WERI-Rb-1 (cell line): ENCODE measurements around the gene SHCBP1L.
"Not testable (repeated sequence)": the region's sequence is repeated elsewhere in the genome, so short reads cannot be mapped to it uniquely, and the experiment has no call there.

Source experiments
- DNase-seq: peaks from one replicate; pipeline ENCODE4 v3.0.0-alpha.2; 2020
- H3K27ac ChIP-seq: fragments of 250-450 bp; sonication (Bioruptor Pico); 2 replicates; pipeline ENCODE4 v1.5.1; 2020; ENCODE audit warnings: mild to moderate bottlenecking, moderate library complexity
- H3K27me3 ChIP-seq: fragments of 250-450 bp; sonication (Bioruptor Pico); 2 replicates; pipeline ENCODE4 v1.5.1; 2021; ENCODE audit warnings: mild to moderate bottlenecking, low read depth, moderate library complexity; ENCODE audit not compliant: insufficient read depth, severe bottlenecking
- H3K36me3 ChIP-seq: fragments of 250-450 bp; sonication (Bioruptor Pico); 2 replicates; pipeline ENCODE4 v1.5.1; 2020; ENCODE audit warnings: mild to moderate bottlenecking, moderate library complexity
- H3K4me3 ChIP-seq: 2 replicates; pipeline ENCODE4 v1.5.1; 2011; ENCODE audit warnings: low read depth, mild to moderate bottlenecking, control low read depth, low read length
- H3K9me3 ChIP-seq: fragments of 250-450 bp; sonication (Bioruptor Pico); 2 replicates; pipeline ENCODE4 v1.5.1; 2021; ENCODE audit warnings: mild to moderate bottlenecking, moderate library complexity; ENCODE audit not compliant: severe bottlenecking
- CTCF ChIP-seq: IDR thresholded peaks from 2 replicates; pipeline ENCODE4 v1.5.1; 2011; ENCODE audit warnings: low read depth, mild to moderate bottlenecking, control low read depth, inconsistent platforms, low read length

The SHCBP1L gene

GRCh38 chr1:182953826-182954225, 860 bp upstream of the SHCBP1L start:
- Histone ChIP-seq H3K27ac (no peak overlapping the region), H3K36me3 (no peaks in the 10 kb centered on the region), H3K9me3 (no peaks in the 10 kb centered on the region), H3K27me3 (no peaks in the 10 kb centered on the region), H3K4me3 (no peak overlapping the region)
- DNase-seq: no peak
- TF ChIP-seq CTCF: no peak

- H3K27ac ChIP-seq, DNase-seq, H3K9me3 ChIP-seq, H3K27me3 ChIP-seq, H3K36me3 ChIP-seq, H3K4me3 ChIP-seq: not testable (repeated sequence)
Observed at GRCh38 chr1:182943336-182943735, 9.6 kb downstream of the SHCBP1L start.

GRCh38 chr1:182942145-182942544, 10.8 kb downstream of the SHCBP1L start:
- not testable (repeated sequence) for H3K9me3 ChIP-seq, DNase-seq, H3K27me3 ChIP-seq, H3K4me3 ChIP-seq, H3K27ac ChIP-seq, H3K36me3 ChIP-seq

- Histone ChIP-seq H3K36me3 (no peaks in the 10 kb centered on the region), H3K9me3 (no peaks in the 10 kb centered on the region), H3K4me3 (no peak overlapping the region), H3K27me3 (no peaks in the 10 kb centered on the region), H3K27ac (no peak overlapping the region)
- no peak for TF ChIP-seq CTCF
- DNase-seq: no peak
Observed at GRCh38 chr1:182939413-182939812, 13.6 kb downstream of the SHCBP1L start.

- H3K4me3 ChIP-seq: no peak overlapping the region
- no peak for TF ChIP-seq CTCF
- H3K9me3 ChIP-seq: no peaks in the 10 kb centered on the region
- H3K27ac ChIP-seq: no peak overlapping the region
- DNase-seq: no peak
- no peaks in the 10 kb centered on the region for H3K36me3 ChIP-seq
- no peaks in the 10 kb centered on the region for H3K27me3 ChIP-seq
Observed at GRCh38 chr1:182935716-182936115, 17.2 kb downstream of the SHCBP1L start.

- no peaks in the 10 kb centered on the region for H3K36me3 ChIP-seq
- no peak overlapping the region for H3K4me3 ChIP-seq
- no peaks in the 10 kb centered on the region for H3K9me3 ChIP-seq
- no peak for DNase-seq
- TF ChIP-seq CTCF: no peak
- no peak overlapping the region for H3K27ac ChIP-seq
- H3K27me3 ChIP-seq: no peaks in the 10 kb centered on the region
Observed at GRCh38 chr1:182930985-182931384, 22.0 kb downstream of the SHCBP1L start.

GRCh38 chr1:182927693-182928433, 25.1 kb downstream of the SHCBP1L start:
- DNase-seq: no peak

More at GRCh38 chr1:182927693-182928433, 25.1 kb downstream of the SHCBP1L start:
- Histone ChIP-seq H3K4me3 (no peak overlapping the region), H3K36me3 (no peaks in the 10 kb centered on the region), H3K27me3 (no peaks in the 10 kb centered on the region), H3K27ac (no peak overlapping the region), H3K9me3 (no peaks in the 10 kb centered on the region)
- no peak for TF ChIP-seq CTCF
